K562 treated with DMSO at 1 percent for 4 hours (cell line): ENCODE data around the gene SCYL2. TPM values are rescaled to one million over a fixed set of nuclear protein-coding genes. Genes with fewer than 3 reads are reported as not detected.

Experiments used
- total RNA-seq: library from RNA; unstranded; fragments of 300-600 nt; gene quantifications from 2 replicates; pipeline ENCODE4 v1.2.3, GENCODE V29; 2022; ENCODE audit not compliant: insufficient read depth

Gene SCYL2, protein sequence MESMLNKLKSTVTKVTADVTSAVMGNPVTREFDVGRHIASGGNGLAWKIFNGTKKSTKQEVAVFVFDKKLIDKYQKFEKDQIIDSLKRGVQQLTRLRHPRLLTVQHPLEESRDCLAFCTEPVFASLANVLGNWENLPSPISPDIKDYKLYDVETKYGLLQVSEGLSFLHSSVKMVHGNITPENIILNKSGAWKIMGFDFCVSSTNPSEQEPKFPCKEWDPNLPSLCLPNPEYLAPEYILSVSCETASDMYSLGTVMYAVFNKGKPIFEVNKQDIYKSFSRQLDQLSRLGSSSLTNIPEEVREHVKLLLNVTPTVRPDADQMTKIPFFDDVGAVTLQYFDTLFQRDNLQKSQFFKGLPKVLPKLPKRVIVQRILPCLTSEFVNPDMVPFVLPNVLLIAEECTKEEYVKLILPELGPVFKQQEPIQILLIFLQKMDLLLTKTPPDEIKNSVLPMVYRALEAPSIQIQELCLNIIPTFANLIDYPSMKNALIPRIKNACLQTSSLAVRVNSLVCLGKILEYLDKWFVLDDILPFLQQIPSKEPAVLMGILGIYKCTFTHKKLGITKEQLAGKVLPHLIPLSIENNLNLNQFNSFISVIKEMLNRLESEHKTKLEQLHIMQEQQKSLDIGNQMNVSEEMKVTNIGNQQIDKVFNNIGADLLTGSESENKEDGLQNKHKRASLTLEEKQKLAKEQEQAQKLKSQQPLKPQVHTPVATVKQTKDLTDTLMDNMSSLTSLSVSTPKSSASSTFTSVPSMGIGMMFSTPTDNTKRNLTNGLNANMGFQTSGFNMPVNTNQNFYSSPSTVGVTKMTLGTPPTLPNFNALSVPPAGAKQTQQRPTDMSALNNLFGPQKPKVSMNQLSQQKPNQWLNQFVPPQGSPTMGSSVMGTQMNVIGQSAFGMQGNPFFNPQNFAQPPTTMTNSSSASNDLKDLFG
- 24.6 and 25.0 TPM in 2 replicates for total RNA-seq

GRCh38 chr12:100266835-100267602 lies at the start of gene SCYL2, which contains the start of gene DEPDC4:
TSS of gene SCYL2 (plus strand) at chr12:100267177. CDS start at chr12:100282971, 15,794 bp downstream.
TSS of gene DEPDC4 (minus strand) at chr12:100267079. CDS start at chr12:100267076, 3 bp downstream.

GRCh38 chr12:100356644-100357223 lies 89.8 kb downstream of the SCYL2 start, which contains the start of gene SLC17A8:
TSS of gene SLC17A8 (plus strand) at chr12:100357074. CDS start at chr12:100357392, 318 bp downstream.

Other genes starting within 250 kb of the SCYL2 start
- 5.7 and 8.3 TPM in 2 replicates for gene BLTP3B, start 124.3 kb upstream of the SCYL2 start, total RNA-seq
- gene ACTR6, start 66.4 kb upstream of the SCYL2 start, total RNA-seq, result 17.4 and 21.8 TPM in 2 replicates
- gene DEPDC4, start 98 bp upstream of the SCYL2 start, total RNA-seq, result 2.1 TPM in 1 of 2 replicates, not detected in the other
- not detected in 2 replicates for gene SLC17A8, start 89.9 kb downstream of the SCYL2 start, total RNA-seq
- gene NR1H4, start 206.7 kb downstream of the SCYL2 start, total RNA-seq, result not detected in 2 replicates